Measurements from ENCODE around the gene IRX2. TPM values are rescaled to one million over a fixed set of nuclear protein-coding genes. Genes with fewer than 3 reads are reported as not detected.

The IRX2 gene
- total and polyA plus RNA-seq, 2 of the 4 experiments (the other 2 are of a cell fraction), result 0.36 to 0.97 TPM

DNA sequence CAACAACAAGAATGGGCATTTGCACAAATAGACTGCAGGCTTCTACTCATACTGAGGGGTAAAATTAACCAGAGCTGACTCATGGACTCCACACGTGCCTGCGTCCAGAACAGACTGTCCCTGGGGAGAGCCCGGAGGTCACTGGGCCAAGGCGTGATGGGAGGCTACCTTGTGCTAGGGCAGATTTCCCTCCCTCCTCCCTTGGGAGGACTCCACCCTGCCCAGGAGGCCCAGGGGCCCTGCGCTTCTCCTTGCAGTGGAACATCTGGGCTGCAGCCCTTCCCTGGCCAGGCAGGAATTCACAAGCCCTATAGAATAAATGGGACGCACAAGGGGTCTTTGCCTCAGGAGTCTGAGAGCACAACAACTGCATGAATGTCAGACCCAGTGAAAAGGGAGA lies 35.6 kb downstream of the IRX2 start:
- Histone ChIP-seq H2AK5ac (ENCODE audit: low read depth, low read length) (no peak overlapping the region), H3K9me1 (ENCODE audit: insufficient read depth, low read length) (no peaks in the 10 kb centered on the region), H4K91ac (ENCODE audit: insufficient read depth, low read depth, low read length) (no peak overlapping the region), H3K4me2 (ENCODE audit: low read depth, low read length) (no peak overlapping the region), H3K23ac (ENCODE audit: low read depth, low read length) (no peak overlapping the region), H3K4me3 (ENCODE audit: insufficient read depth, low read depth, low read length) (no peak overlapping the region), H3K18ac (ENCODE audit: low read depth, low read length) (no peak overlapping the region), H3K4ac (ENCODE audit: low read depth, low read length) (no peak overlapping the region), H2AFZ (replicated peaks; ENCODE audit: low read length, poor library complexity) (no peak overlapping the region), H3K4me1 (ENCODE audit: control insufficient read depth, insufficient read depth, low read length) (no peaks in the 10 kb centered on the region), H4K5ac (ENCODE audit: low read depth, low read length) (no peak overlapping the region), H4K8ac (ENCODE audit: low read depth in 2 of 2, low read length in 2 of 2) (no peak overlapping the region), H2BK15ac (ENCODE audit: low read depth, low read length) (no peak overlapping the region), H3K79me1 (ENCODE audit: low read depth in 1 of 2, low read length in 2 of 2) (no peaks in the 10 kb centered on the region), H3K56ac (ENCODE audit: extremely low read depth, insufficient read depth, low read length) (no peak overlapping the region), H4K20me1 (ENCODE audit: insufficient read depth, low read length) (no peaks in the 10 kb centered on the region), H2BK120ac (ENCODE audit: low read depth, low read length) (no peak overlapping the region), H2AK9ac (replicated peaks; ENCODE audit: low read depth, low read length, poor library complexity) (no peak overlapping the region), H3K9ac (ENCODE audit: low read depth, low read length) (no peak overlapping the region), H2BK5ac (ENCODE audit: low read depth, low read length, poor library complexity, severe bottlenecking) (no peak overlapping the region), H3K27me3 (ENCODE audit: control insufficient read depth, insufficient read depth, low read length) (no peaks in the 10 kb centered on the region), H2BK20ac (ENCODE audit: low read depth, low read length) (no peak overlapping the region), H3K9me3 (ENCODE audit: control insufficient read depth, insufficient read depth, low read length) (peaks cover 20% of the 10 kb centered on the region; the same call in 1 of the 2 replicates), H3K14ac (replicated peaks; ENCODE audit: low read depth, low read length) (no peak overlapping the region), H3K36me3 (ENCODE audit: control insufficient read depth, insufficient read depth, low read length) (no peaks in the 10 kb centered on the region), H3K27ac (ENCODE audit: insufficient read depth, low read length) (no peak overlapping the region)
- no TSS peak for BruUV-seq (replicated peaks)
- DNase-seq (no peak), ATAC-seq (ENCODE audit: low read depth) (no peak)
- dilution Hi-C loops (cut with HindIII; ENCODE audit: low sequenced_read_pairs, unreplicated experiment) (no loop called here), in situ Hi-C loops (cut with MboI; ENCODE audit: low sequenced_read_pairs) (no loop called here), intact Hi-C loops (cut with micrococcal nuclease) (no loop called here)
- WGBS, 2 experiments (ENCODE audit: extremely low coverage in 2 of 2, insufficient read length in 1 of 2), result 50% methylated on average over 2 of the region's 6 CpGs; no CpG with 5 or more reads in 1 of the 2 experiments
- POLR2A ChIA-PET (ENCODE audit: unreplicated experiment), result no interaction called here
- CTCF ChIA-PET, result no interaction called here
- TF ChIP-seq, protein P1, sequence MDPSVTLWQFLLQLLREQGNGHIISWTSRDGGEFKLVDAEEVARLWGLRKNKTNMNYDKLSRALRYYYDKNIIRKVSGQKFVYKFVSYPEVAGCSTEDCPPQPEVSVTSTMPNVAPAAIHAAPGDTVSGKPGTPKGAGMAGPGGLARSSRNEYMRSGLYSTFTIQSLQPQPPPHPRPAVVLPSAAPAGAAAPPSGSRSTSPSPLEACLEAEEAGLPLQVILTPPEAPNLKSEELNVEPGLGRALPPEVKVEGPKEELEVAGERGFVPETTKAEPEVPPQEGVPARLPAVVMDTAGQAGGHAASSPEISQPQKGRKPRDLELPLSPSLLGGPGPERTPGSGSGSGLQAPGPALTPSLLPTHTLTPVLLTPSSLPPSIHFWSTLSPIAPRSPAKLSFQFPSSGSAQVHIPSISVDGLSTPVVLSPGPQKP (IDR thresholded peaks at IDR 0.05; ENCODE audit: borderline replicate concordance, low read depth, low read length), result no peak
- no peak for TF ChIP-seq MXI1 (IDR thresholded peaks at IDR 0.05; ENCODE audit: borderline replicate concordance, low read depth, low read length)
- TF ChIP-seq, protein P2, sequence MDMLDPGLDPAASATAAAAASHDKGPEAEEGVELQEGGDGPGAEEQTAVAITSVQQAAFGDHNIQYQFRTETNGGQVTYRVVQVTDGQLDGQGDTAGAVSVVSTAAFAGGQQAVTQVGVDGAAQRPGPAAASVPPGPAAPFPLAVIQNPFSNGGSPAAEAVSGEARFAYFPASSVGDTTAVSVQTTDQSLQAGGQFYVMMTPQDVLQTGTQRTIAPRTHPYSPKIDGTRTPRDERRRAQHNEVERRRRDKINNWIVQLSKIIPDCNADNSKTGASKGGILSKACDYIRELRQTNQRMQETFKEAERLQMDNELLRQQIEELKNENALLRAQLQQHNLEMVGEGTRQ (IDR thresholded peaks at IDR 0.05; ENCODE audit: low read depth, low read length), result no peak
